T follicular helper cell (primary cell): ENCODE measurements around the gene EVA1C.
"Not testable (repeated sequence)": the region's sequence is repeated elsewhere in the genome, so short reads cannot be mapped to it uniquely, and the experiment has no call there.

Source experiments
- DNase-seq: peaks from one replicate; pipeline ENCODE4 v3.0.0-alpha.2; 2020; ENCODE audit warnings: low read depth

Gene EVA1C

GRCh38 chr21:32424674-32425073 lies 12.2 kb downstream of the EVA1C start:
- DNase-seq, result no peak

- DNase-seq, result no peak
These were observed 13.1 kb downstream of the EVA1C start for GRCh38 chr21:32425628-32426027.

- DNase-seq, result no peak
These were observed 13.6 kb downstream of the EVA1C start for GRCh38 chr21:32426066-32426465.

GRCh38 chr21:32426592-32427051 lies 14.1 kb downstream of the EVA1C start:
- no peak for DNase-seq

GRCh38 chr21:32427958-32428623 lies 15.6 kb downstream of the EVA1C start:
- DNase-seq, result no peak

GRCh38 chr21:32432982-32433660 lies 20.6 kb downstream of the EVA1C start:
- DNase-seq, result not testable (repeated sequence)

GRCh38 chr21:32437729-32438128 lies 25.2 kb downstream of the EVA1C start:
- no peak for DNase-seq

- no peak for DNase-seq
These were observed 30.2 kb downstream of the EVA1C start for GRCh38 chr21:32442566-32443318.

GRCh38 chr21:32445101-32445500 lies 32.6 kb downstream of the EVA1C start:
- DNase-seq, result no peak

GRCh38 chr21:32446440-32446839 lies 33.9 kb downstream of the EVA1C start:
- DNase-seq, result not testable (repeated sequence)

GRCh38 chr21:32447224-32447623 lies 34.7 kb downstream of the EVA1C start:
- DNase-seq, result no peak

- DNase-seq, result no peak
These were observed 36.5 kb downstream of the EVA1C start for GRCh38 chr21:32448803-32449594.

- DNase-seq, result not testable (repeated sequence)
These were observed 38.6 kb downstream of the EVA1C start for GRCh38 chr21:32450881-32451701.

- not testable (repeated sequence) for DNase-seq
These were observed 39.7 kb downstream of the EVA1C start for GRCh38 chr21:32452191-32452590.

GRCh38 chr21:32452641-32453040 lies 40.1 kb downstream of the EVA1C start:
- DNase-seq, result no peak

GRCh38 chr21:32455548-32455947 lies 43.0 kb downstream of the EVA1C start:
- DNase-seq, result no peak

- DNase-seq, result no peak
These were observed 44.0 kb downstream of the EVA1C start for GRCh38 chr21:32456497-32456918.

- no peak for DNase-seq
These were observed 44.9 kb downstream of the EVA1C start for GRCh38 chr21:32457360-32457840.

- no peak for DNase-seq
These were observed 45.5 kb downstream of the EVA1C start for GRCh38 chr21:32457962-32458361.

GRCh38 chr21:32459972-32460371 lies 47.5 kb downstream of the EVA1C start:
- DNase-seq, result no peak

- DNase-seq, result no peak
These were observed 49.0 kb downstream of the EVA1C start for GRCh38 chr21:32461503-32461902.
